Thyroid gland (tissue), 4 donors: ENCODE results near the gene CCL5. TPM values are rescaled to one million over a fixed set of nuclear protein-coding genes. Genes with fewer than 3 reads are reported as not detected.

Source experiments
- DNase-seq, 2 donors: peaks; one replicate each; pipeline ENCODE4 v3.0.0-alpha.2; 2019
- H3K27ac ChIP-seq, 3 donors: fragments of 200-600 bp; sonication (generic); 1 replicate in 2 of 3; 2 replicates in 1 of 3; pipeline ENCODE4 v1.5.1; 2016 to 2019; ENCODE audit warnings: mild to moderate bottlenecking in 1 of 3, moderate library complexity in 1 of 3
- H3K27me3 ChIP-seq: fragments of 200-600 bp; sonication (generic); one replicate; pipeline ENCODE4 v1.5.1; 2019
- H3K36me3 ChIP-seq, 2 donors: fragments of 200-600 bp; sonication (generic); one replicate each; pipeline ENCODE4 v1.5.1; 2016 to 2019
- H3K4me1 ChIP-seq, 2 donors: fragments of 200-600 bp; sonication (generic); one replicate each; pipeline ENCODE4 v1.5.1; 2017 to 2019
- H3K4me3 ChIP-seq, 3 donors: fragments of 200-600 bp; sonication (generic); replicated peaks in 1 of 3; 1 replicate in 2 of 3; 2 replicates in 1 of 3; pipeline ENCODE4 v1.5.1; 2016; ENCODE audit warnings: mild to moderate bottlenecking in 1 of 3
- H3K9me3 ChIP-seq: fragments of 200-600 bp; sonication (generic); one replicate; pipeline ENCODE4 v1.5.1; 2017
- CTCF ChIP-seq, 6 experiments: fragments of 200-600 bp in 3 of 6; fragments of 450-650 bp in 3 of 6; sonication (generic) in 3 of 6; IDR thresholded peaks; one replicate each; pipeline ENCODE4 v1.5.1; 2016 to 2019; ENCODE audit warnings: antibody characterized with exemption in 6 of 6, mild to moderate bottlenecking in 2 of 6, inconsistent platforms in 1 of 6, moderate library complexity in 1 of 6
- POLR2A ChIP-seq, 2 donors: fragments of 450-650 bp; IDR thresholded peaks; one replicate each; pipeline ENCODE4 v1.6.1; 2017; ENCODE audit warnings: antibody characterized with exemption in 2 of 2, mild to moderate bottlenecking in 2 of 2, moderate library complexity in 1 of 2
- WGBS, 2 donors: methylation state at CpG; one replicate each; pipeline ENCODE4 v1.1.5; 2017; 5-methylcytosine and 5-hydroxymethylcytosine counted together
- intact Hi-C: fragments of 100-400 bp; cut with DNase I; formaldehyde crosslinking; loops from one replicate; pipeline ENCODE4 v1.15.1; 2023
- total RNA-seq, 4 donors: library from RNA; depleted of rRNA; stranded (reverse); fragments of >200 nt; gene quantifications; one replicate each; pipeline ENCODE4 v1.2.3, GENCODE V29; 2016

The CCL5 gene
- total RNA-seq, 4 donors from 2014 or later = 2.1 to 5.3 (median 3.8) TPM

GRCh38 chr17:35876534-35876933 lies 3.6 kb downstream of the CCL5 start:
- DNase-seq = no peak
- H3K4me1 ChIP-seq = no peaks in the 10 kb centered on the region
- H3K4me3 ChIP-seq = no peak overlapping the region
- H3K27ac ChIP-seq = no peak overlapping the region
- WGBS, 2 donors = 70 to 75% methylated on average over 3 of the region's 3 CpGs
- TF ChIP-seq POLR2A (IDR thresholded peaks at IDR 0.05) (no peak), CTCF (IDR thresholded peaks at IDR 0.05) (no peak)
- H3K9me3 ChIP-seq = no peaks in the 10 kb centered on the region
- intact Hi-C loops = no loop called here
- no peaks in the 10 kb centered on the region for H3K36me3 ChIP-seq
- no peaks in the 10 kb centered on the region for H3K27me3 ChIP-seq

- WGBS, 2 donors = 73 to 80% methylated on average over 3 of the region's 3 CpGs
- Histone ChIP-seq H3K27ac (no peak overlapping the region), H3K4me1 (no peaks in the 10 kb centered on the region), H3K27me3 (no peaks in the 10 kb centered on the region), H3K9me3 (no peaks in the 10 kb centered on the region), H3K4me3 (no peak overlapping the region), H3K36me3 (no peaks in the 10 kb centered on the region)
- TF ChIP-seq POLR2A (IDR thresholded peaks at IDR 0.05) = no peak
- no peak for TF ChIP-seq CTCF (IDR thresholded peaks at IDR 0.05)
- DNase-seq = no peak
- intact Hi-C loops = no loop called here
Observed at GRCh38 chr17:35875800-35876139, 4.4 kb downstream of the CCL5 start.

- Histone ChIP-seq H3K36me3 (no peaks in the 10 kb centered on the region), H3K27ac (no peak overlapping the region), H3K4me3 (no peak overlapping the region), H3K9me3 (no peaks in the 10 kb centered on the region), H3K27me3 (no peaks in the 10 kb centered on the region), H3K4me1 (no peaks in the 10 kb centered on the region)
- intact Hi-C loops = no loop called here
- 47 to 51% methylated on average over 5 of the region's 5 CpGs for whole genome bisulfite sequencing, 2 donors
- DNase-seq = no peak
- TF ChIP-seq CTCF (IDR thresholded peaks at IDR 0.05) (no peak), POLR2A (IDR thresholded peaks at IDR 0.05) (no peak)
Observed at GRCh38 chr17:35875072-35875799, 4.9 kb downstream of the CCL5 start.

GRCh38 chr17:35872196-35872980 lies 7.8 kb downstream of the CCL5 start:
- no peak overlapping the region for H3K27ac ChIP-seq
- TF ChIP-seq CTCF (IDR thresholded peaks at IDR 0.05) (no peak), POLR2A (IDR thresholded peaks at IDR 0.05) (no peak)
- H3K4me3 ChIP-seq = no peak overlapping the region
- H3K27me3 ChIP-seq = no peaks in the 10 kb centered on the region
- no peaks in the 10 kb centered on the region for H3K36me3 ChIP-seq
- DNase-seq = no peak
- no peaks in the 10 kb centered on the region for H3K9me3 ChIP-seq
- no peaks in the 10 kb centered on the region for H3K4me1 ChIP-seq
- intact Hi-C loops = no loop called here
- WGBS, 2 donors = 93 to 95% methylated on average over 12 of the region's 12 CpGs
